HG02938 (cell line): Measurements from ENCODE around the gene EFEMP2.
"Not testable (repeated sequence)": the region's sequence is repeated elsewhere in the genome, so short reads cannot be mapped to it uniquely, and the experiment has no call there.

Experiments
- ATAC-seq: cut with Tn5 transposase; IDR thresholded peaks from one replicate; pipeline ENCODE4 v1.9.1; 2021; ENCODE audit warnings: mild to moderate bottlenecking, moderate library complexity; ENCODE audit not compliant: unreplicated experiment

EFEMP2 gene

DNA sequence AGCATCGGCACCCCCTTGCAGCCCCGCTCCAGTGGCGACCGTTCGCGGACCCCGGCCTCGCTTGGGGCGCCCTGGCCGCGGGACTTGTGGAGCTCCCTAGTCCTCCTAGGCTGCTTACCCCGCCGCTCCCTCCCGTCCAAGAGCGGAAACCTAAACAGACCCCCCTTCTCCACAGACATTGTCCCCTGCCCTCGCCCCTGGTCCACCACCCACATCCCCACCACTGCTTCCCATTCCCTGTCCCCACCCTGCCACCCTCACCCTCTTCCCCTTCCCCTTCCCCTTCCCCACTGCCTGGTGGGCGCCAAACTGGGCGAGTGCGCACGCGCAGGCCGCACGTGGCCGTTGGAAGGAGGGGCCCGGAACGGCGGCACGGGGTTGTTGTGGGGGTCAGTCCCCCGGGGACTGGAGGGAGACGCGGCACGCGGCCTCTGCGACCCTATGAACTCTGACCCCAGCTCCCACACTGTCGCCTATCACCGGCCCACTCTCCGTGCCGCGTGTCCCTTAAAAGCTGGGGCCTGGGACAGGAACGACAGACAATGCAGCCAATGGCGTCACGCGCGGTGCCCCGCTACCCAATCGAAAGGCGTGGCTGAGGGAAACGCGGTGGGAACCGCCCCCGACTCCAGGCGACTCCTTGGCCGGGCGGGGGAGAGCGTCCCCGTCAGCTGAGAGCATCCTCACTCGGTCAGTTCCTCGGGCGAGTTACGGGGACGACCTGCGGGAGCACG lies 39.1 kb downstream of the EFEMP2 start, which contains the start of gene SNX32:
Gene SNX32, plus strand, starts transcription at position 667 of the 734 bp plus-strand sequence. CDS start 103 bp downstream, outside the sequence.
- ATAC-seq = peak; percentile 80

DNA sequence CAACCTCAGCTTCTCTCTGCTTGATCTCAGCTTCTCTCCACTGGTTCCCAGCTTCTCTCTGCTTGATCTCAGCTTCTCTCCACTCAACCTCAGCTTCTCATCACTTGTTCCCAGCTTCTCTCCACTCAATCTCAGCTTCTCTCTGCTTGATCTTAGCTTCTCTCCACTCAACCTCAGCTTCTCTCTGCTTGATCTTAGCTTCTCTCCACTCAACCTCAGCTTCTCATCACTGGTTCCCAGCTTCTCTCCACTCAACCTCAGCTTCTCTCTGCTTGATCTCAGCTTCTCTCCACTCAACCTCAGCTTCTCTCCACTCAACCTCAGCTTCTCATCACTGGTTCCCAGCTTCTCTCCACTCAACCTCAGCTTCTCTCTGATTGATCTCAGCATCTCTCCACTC lies 40.4 kb downstream of the EFEMP2 start:
- not testable (repeated sequence) for ATAC-seq

- ATAC-seq = no peak
These were observed 43.1 kb downstream of the EFEMP2 start for GRCh38 chr11:65829459-65829858.

DNA sequence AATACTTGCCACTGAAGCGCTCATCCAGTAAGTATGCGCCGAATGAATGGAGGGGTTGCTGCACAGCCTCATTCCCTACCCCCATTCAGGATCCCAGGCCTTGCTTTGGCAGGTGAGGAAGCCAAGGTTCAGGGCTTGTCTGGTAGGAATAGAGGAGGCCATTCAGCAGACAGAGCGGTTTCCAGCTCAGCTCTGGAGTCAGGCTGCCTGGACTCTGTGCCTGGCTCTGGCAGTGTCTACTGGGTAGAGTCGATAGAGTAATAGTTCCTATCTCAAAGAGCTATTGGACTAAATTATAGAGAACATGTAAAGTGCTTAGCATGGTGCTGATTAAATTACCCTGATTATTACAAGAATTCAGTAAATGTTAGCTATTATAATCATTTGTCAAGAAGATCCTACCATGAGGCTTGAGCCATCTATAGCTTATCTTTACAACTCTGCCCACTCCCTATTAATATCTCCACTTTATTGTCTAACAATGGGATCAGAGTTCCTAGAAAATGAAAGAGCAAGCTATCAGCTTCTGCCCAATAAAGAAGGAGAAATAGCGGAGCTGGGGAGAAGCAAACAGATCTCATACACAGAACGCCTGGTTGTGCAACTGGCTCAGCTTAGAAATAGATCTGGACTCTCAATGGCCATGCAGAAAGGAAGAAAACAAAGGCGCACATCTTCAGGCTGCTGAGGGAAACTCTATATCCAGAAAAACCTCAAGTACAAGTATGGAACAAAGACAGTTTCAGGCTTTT lies 45.4 kb downstream of the EFEMP2 start:
- no peak for ATAC-seq

DNA sequence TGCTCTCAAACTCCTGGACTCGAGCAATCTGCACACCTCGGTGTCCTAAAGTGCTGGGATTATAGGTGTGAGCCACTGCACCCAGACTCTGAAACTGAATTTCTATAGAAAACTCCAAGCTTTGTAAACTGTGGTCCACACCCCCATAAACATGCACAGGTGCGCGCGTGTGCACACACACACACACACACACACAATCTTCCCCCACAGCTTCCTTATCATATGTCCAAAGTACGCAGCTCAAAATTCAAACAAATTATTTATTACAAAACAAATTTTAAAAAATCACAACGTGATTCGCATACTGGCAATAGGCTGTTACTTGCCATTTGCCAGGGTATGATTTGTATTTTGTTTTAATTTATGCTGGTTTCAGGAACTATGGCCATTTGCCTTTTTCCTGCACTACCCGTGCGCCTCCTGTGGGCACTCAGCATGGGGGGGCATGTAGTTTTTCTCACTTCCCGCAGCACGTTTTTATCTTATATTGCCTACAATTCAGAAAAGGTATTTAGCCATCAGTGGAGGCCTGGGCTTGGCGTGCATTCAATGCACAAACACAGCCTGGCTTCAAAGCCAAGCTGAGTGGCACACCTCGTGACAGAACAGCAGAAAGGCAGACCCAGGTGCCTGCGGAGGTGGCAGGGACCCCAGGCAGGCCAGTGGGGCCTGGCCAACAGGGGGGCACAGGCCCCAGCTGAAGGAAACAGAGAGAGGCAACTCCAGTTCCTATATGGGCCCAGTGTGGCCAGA lies 49.6 kb downstream of the EFEMP2 start:
- ATAC-seq = no peak

DNA sequence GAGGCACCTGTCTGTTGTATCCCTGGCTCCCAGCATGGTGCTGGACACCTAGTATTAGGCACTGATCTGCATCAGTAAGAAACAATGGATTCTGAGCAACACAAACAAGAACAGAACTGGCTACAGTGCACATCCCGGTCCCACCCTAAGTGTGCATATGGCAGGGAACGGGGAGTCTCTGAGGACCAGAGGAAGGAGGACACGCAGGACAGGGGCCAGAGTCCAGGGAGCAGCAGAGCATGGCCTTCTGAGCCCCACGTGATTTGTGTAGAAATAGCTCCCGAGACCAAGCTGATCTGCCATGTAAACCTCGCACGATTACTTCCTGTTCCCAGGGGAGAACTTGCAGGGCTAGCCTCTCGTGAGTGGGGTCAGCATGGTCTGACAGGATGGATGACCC lies 51.5 kb downstream of the EFEMP2 start:
- no peak for ATAC-seq

- ATAC-seq = peak; percentile 68
These were observed 54.5 kb downstream of the EFEMP2 start for GRCh38 chr11:65817835-65818680.

GRCh38 chr11:65817312-65817834 lies 55.2 kb downstream of the EFEMP2 start:
- ATAC-seq = no peak

DNA sequence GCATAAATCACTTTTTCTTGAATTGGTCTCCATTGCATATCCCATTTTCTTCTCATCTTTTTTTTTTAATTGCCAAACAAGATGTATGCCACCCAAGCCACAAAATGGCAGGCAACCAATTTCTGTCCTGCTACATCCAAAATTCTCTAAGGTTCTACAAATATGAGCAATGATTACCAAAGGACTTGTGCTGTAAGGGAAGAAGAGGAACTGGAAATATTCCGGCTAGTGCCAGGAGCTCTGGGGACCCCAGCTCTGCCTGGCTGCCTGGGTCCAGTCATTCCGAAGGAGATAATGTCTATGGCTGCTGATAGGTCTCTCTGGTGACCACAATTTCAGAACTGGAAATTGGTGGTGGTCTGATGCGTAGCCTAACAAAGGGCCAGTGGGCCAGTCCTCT lies 55.9 kb downstream of the EFEMP2 start:
- no peak for ATAC-seq
